Epithelial cell of prostate (primary cell): ENCODE measurements around the gene RADIL.
A peak's percentile ranks its signal among the peaks of the same experiment; 100 is the strongest.
"Not testable (repeated sequence)": the region's sequence is repeated elsewhere in the genome, so short reads cannot be mapped to it uniquely, and the experiment has no call there.

Experiments
- DNase-seq: peaks from one replicate; pipeline ENCODE4 v3.0.0-alpha.2; 2011; ENCODE audit warnings: low read depth, low spot score
- H3K27ac ChIP-seq: fragments of 450-650 bp; 2 replicates; pipeline ENCODE4 v1.5.1; 2017; ENCODE audit warnings: mild to moderate bottlenecking

Gene RADIL, protein sequence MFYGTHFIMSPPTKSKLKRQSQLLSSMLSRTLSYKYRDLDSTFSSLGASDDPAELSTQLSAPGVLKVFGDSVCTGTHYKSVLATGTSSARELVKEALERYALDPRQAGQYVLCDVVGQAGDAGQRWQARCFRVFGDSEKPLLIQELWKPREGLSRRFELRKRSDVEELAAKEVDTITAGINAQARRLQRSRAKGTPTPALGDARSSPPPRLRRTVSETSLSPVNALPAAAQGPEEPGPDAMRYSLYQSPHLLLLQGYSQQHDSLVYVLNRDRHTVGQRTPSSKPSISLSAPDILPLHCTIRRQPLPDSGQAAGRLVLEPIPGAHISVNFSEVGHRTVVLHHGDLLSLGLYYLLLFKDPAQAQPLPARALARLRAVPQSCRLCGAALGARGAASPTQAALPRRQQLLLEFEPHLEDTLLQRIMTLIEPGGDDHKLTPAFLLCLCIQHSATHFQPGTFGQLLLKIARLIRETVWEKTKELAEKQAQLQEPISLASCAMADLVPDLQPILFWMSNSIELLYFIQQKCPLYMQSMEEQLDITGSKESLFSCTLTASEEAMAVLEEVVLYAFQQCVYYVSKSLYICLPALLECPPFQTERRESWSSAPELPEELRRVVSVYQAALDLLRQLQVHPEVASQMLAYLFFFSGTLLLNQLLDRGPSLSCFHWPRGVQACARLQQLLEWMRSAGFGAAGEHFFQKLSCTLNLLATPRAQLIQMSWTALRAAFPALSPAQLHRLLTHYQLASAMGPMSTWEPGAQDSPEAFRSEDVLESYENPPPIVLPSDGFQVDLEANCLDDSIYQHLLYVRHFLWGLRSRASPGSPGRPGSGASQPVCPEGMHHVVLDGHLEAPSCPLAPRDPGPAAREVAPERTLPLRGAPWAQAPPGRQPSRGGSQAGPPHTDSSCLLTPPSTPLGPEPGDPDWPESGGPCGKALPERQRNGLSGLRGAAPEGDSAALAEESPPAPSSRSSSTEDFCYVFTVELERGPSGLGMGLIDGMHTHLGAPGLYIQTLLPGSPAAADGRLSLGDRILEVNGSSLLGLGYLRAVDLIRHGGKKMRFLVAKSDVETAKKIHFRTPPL

DNA sequence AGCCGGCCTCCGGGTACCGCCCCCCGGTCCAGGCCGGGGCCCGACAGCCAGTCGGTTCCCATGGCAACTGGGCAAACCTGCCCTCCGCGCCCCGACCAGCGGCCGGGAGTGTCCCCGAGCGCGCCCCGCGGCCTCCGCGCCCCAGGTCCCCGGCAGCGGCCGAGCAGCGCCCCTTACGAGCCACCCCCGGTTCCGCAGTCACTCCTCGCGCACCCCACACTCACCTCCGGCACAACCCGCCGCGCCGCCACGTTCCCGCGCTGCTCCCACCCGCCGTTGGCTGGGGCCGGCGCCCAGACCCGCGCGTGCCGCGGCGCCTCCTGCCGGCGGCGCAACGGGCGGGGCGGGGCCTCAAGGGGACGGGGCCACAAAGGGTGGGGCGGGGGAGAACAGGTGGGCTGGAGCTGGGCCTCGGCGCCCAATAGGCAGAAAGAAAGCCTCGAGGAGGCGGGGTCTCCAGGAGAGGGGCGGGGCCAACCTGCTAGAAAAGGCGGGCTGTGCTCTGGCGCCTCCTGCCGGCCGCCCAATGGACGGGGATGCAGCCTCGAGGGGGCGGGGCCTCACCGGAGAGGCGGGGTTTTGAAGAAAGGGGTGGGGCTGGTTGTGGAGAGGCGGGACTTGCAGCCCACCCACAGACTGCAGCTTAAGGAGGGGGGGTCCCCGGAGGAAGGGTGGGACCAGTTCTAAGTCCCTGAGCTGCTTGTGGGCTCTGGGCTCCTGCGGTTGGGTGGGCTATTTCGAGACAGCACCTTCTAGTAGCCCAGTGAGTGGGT, at the start of gene RADIL:
Gene RADIL (minus strand): TSS at position 345 of the 773 bp plus-strand sequence. CDS start 5,577 bp downstream, outside the sequence.
- no peak within 1 kb of the TSS for H3K27ac ChIP-seq
- DNase-seq, result peak; percentile 10

DNA sequence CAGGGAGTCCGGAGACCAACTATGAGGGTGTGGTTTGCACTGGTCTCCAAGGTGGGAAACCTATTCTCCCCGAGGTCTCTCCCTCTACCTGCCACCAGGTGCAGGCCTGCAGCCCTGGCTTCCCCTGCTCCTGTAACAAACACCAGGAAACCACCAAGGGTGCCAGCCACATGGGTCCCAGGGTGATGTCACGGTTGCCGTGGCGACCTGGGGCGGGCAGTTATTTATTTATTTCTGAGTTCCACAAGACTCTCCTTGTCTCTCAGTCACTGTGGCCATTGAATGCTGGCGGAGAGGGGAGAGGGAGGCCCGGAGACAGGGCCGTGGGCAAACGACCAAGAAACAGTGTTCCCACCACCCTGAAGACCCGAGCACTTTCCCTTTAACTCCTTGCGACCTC, 48.4 kb upstream of the RADIL start:
- no peak for DNase-seq
- no peak overlapping the region for H3K27ac ChIP-seq

DNA sequence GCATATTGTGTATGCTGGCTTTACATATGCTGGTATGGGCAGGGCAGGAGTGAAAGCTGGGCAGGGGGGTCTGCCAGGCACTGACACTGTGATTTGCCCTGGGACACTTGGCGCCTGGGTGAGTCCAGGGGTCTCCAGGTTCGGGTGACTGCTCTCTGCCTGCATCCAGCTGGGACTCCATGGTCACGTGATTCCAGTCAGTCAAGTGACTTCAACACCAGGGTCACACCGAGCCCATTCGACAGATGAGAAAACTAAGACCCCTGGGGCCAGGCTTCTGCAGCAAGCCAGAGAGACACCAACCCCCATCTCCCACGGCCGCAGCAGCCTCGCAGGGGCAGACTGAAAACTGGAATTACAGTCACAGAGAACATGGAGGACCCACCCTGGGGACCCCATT, 45.5 kb upstream of the RADIL start:
- no peak overlapping the region for H3K27ac ChIP-seq
- no peak for DNase-seq

DNA sequence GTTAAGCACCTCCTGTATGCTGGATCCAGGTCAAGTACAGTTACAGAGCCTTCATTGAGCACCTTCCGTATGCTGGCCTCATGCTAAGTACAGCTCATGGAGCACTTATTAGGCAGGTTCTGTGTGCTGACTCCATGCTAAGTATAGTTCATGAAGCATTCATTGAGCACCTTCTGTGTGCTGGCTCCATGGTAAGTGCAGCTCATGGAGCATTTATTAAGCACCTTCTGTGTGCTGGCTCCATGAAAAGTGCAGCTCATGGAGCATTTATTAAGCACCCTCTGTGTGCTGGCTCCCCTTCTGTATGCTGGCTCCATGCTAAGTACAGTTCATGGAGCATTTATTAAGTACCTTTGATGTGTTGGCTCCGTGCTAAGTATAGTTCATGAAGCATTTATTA, 44.9 kb upstream of the RADIL start:
- DNase-seq, result no peak
- H3K27ac ChIP-seq, result no peak overlapping the region

DNA sequence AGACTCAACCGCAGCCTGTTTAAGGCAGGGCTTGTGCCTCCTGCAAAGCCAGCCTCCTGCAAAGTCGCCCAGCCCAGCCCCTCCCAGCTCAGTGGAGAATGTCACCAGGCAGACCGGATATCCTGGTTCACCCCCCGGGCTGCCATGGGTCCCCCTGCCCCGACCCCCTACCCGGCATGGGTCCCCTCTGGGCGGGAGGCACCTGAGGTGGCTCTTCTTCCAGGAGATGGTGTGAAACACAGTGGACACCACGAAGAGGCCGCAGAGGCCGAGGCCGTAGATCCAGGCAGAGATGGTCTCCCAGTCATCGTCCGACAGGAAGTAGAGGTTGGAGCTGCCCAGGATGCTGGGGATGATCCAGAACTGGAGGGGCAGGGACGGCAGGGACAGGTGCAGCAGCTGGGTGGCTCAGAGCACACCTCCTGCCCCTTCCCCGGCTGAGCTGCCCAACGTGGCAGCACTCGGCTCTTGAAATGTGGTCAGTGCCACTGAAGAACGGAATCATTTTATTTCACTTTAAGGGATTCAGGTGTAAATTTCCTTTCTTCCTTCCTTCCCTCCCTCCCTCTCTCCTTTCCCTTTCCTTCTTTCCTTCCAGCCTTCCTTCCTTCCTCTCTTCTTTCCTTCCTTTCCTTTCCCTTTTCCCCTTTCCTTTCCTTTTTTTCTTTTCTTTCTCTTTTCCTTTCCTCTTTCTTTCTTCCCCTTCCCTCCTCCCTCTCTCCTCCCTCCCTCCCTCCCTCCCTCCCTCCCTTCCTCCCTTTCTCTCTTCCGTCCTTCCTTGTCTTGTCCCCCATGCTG, 36.7 kb upstream of the RADIL start:
- no peak for DNase-seq
- no peak overlapping the region for H3K27ac ChIP-seq

DNA sequence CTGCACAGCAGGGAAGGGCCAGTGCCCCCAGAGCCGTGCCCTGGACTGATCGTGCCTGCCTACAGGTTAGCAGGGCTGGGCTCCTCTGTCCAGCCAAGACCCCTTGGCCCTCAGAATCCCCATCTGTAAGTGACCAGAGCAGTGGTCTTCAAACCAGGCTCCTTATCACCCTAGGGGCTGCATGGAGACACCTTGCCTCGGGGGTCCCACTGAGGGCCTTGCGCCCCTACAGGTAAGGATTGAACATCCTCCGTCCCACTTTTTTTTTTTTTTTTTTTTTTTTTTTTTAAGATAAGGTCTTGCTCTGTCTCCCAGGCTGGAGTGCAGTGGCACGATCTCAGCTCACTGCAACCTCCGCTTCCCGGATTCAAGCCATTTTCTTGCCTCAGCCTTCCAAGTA, 32.6 kb upstream of the RADIL start:
- H3K27ac ChIP-seq, result no peak overlapping the region
- DNase-seq, result no peak

DNA sequence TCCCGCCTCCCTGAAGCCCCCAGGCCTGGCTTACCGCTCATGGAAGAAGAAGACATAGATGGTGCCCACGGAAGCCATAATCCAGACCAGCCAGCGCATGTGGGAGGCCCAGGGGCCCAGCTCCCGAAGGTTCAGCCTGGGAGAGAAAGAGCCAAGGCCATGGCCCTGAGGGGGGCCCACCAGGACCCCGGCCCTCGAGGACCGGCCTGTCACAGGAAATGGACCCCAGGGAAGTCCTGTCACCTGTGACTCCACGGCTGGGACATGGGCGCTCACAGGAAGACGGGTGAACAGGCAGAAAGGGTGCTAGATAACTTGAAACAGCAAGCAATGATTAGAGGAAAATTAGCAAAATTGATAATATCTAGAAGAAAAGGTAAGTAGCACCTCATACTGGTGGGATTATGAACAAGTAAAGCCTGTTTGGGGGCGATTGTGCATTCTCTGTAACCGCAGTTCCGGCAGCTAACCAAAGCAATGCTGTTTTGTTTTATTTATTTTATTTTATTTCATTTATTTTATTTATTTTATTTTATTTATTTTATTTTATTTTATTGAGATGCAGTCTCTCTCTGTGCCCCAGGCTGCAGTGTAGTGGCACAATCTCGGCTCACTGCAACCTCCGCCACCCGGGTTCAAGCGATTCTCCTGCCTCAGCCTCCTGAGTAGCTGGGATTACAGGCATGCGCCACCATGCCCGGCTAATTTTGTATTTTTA, 27.8 kb upstream of the RADIL start:
- no peak for DNase-seq
- H3K27ac ChIP-seq, result no peak overlapping the region

DNA sequence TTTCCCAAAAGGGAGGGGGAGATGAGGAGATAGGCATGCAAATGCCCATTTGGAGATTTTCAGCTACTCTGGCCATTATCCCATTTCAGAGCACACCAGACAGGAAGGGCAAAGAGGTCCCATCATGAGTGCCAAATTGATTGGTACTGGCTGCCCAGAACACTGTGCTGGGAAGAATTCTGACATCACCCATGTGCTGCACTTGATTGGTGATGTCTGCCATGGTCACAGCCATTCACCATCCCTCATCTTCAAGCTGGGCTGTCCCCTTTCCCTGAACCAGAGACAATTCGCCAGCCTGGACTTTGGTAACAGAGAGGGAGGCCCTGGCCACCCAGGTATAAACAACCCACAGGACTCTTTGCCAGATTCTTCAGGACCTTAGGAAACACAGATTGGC, 23.2 kb upstream of the RADIL start:
- no peak for DNase-seq
- no peak overlapping the region for H3K27ac ChIP-seq

DNA sequence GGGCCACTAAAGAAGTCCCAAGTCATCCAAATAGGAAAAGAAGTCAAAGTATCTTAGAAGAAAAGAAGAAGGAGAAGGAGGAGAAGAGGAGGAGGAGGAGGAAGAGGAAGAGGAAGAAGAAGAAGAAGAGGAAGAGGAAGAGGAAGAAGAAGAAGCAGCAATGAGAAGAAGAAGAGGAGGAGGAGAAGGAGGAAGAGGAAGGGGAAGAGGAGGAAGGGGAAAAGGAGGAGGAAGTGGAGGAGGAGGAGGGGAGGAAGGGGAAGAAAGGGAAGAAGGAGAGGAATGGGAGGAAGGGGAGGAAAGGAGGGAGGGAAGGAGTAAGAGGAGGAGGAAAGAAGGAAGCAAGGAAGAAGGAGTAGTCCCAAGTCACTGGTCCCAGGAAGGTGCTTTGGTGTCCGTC, 21.7 kb upstream of the RADIL start:
- no peak for DNase-seq
- H3K27ac ChIP-seq, result no peak overlapping the region

DNA sequence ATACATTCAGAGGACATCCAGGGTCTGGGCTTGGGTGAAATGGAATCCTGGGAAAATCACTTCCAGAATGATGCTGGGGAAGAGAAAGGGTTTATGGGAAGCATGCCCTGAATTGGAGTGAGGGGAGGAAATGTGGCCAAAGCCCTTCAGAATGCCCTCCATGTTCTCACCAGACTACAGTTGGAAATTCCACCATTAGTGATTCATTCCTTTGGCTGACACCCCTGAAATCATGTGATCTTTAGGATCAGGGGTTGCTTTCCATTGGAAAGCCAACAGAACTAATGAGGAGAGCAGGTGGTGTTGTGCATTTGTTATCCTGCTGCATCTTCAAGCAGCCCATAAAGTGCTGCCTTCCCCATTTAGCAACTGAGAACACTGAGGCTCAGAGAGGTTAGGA, 20.8 kb upstream of the RADIL start:
- H3K27ac ChIP-seq, result no peak overlapping the region
- DNase-seq, result no peak

DNA sequence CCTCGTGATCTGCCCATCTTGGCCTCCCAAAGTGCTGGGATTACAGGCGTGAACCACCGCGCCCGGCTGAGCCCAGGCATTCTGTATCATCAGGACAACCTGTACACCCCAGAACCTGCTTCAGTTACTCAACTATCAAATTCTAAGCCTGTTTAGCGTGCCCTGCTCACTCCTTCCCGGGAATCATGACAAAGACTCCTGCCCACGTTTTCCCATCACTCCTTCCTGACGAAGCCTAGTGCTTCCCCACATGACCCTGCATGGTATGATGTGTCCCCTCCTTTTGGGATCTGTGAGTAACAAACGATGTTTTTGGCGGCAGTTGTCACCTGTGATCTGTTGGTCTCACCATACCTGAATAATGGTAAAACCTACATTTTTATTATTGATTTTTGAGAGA, 12.2 kb upstream of the RADIL start:
- DNase-seq, result no peak
- H3K27ac ChIP-seq, result no peak overlapping the region

DNA sequence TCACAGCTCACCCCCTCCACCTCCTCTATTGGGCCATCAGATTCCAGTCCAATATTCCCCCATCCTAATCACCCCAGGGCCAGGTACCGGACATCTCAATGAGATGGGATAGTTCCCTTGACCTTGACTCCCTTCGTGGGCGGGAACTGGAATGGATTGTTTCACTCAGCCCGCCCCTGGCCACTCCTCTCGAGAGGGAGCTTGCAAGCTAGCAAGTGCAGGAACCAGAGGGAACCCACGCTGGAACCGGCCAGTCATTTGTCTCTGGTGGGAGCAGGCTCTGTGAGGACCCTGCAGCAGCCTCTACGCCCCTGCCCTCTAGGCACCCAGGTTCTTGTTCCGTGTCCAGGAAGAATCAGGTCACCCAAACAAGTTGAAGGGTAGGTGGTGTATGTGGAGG, 11.0 kb upstream of the RADIL start:
- DNase-seq, result no peak

DNA sequence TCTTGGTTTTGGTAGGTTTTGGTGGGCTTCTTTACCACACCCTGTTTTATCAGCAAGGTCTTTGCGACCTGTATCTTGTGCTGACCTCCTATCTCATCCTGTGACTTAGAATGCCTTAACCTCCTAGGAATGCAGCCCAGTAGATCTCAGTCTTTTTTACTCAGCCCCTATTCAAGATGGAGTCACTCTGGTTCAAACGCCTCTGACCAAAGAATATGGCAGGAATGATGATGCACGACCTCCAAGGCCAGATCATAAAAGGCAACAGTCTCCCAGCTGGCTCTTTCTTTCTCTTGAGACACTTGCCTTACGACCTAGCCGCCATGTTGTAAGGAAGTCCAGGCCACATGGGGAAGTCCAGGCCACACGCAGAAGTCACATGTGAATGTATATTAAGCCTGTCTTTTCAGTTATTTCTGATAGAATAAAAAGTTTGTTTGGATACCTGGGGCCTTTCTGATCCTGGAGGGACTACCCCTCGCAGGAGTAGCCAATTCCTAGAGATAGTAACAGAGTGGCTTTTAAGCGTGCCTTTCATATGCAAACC, 10.5 kb upstream of the RADIL start:
- no peak for DNase-seq

More for the DNA sequence above, 11.0 kb upstream of the RADIL start:
- H3K27ac ChIP-seq, result no peak overlapping the region

DNA sequence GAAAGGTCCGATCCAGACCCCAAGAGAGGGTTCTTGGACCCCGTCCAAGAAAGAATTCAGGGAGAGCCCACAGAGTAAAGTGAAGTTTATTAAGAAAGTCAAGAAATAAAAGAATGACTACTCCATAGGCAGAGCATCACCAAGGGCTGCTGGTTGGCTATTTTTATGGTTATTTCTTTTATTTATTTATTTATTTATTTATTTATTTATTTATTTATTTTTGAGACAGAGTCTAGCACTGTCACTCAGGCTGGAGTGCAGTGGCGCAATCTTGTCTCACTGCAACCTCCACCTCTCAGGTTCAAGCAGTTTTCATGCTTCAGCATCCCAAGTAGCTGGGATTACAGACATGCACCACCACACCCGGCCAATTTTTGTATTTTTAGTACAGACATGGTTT, 9.7 kb upstream of the RADIL start:
- DNase-seq, H3K27ac ChIP-seq: not testable (repeated sequence)

More for the DNA sequence above, 10.5 kb upstream of the RADIL start:
- no peak overlapping the region for H3K27ac ChIP-seq

DNA sequence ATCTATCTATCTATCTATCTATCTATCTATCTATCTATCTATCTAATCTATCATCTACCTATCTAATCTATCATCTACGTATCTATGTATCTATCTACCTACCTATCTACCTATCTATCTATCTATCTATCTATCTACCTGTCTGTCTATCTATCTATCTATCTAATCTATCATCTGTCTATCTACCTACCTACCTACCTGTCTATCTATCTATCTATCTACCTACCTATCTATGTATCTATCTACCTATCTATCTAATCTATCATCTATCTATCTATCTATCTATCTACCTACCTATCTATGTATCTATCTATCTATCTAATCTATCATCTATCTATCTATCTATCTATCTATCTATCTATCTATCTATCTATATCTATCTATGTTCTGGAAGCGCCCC, 8.0 kb upstream of the RADIL start:
- not testable (repeated sequence) for H3K27ac ChIP-seq

DNA sequence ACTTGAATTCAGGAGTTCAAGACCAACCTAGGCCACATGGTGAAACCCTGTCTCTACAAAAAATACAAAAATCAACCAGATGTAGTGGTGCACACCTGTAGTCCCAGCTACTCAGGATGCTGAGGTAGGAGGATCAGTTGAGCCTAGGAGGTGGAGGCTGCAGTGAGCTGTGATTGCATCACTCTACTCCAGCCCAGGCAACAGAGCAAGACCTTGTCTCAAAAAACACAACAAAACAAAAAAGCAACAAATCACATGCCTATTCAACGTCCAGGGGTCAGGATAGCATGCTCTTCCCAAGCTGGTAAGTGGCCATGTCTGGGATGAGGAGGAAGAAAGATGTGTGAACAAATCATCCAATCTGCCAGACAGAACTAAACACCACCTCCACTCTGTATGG, 6.2 kb upstream of the RADIL start:
- H3K27ac ChIP-seq, result no peak overlapping the region
- no peak for DNase-seq

More for the DNA sequence above, 8.0 kb upstream of the RADIL start:
- DNase-seq, result not testable (repeated sequence)

DNA sequence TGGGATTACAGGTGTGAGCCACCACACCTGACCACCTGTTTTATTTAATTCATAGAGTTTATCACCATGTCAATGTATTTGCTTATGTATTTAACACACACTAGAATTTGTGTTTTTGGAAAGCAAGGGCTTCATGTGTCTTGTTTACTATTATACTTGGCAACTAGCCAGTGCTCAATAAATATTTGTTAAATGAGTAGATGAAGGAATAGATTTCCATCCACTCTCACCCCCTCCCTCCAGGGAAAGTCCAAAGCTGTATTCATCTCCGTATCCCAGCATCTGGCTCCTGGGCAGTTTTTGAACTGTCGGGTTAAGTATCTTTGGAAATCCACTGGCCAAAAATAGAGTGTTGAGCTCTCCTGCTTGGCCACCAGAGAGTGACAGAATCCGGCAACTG, 4.6 kb upstream of the RADIL start:
- no peak for DNase-seq
- H3K27ac ChIP-seq, result no peak overlapping the region

DNA sequence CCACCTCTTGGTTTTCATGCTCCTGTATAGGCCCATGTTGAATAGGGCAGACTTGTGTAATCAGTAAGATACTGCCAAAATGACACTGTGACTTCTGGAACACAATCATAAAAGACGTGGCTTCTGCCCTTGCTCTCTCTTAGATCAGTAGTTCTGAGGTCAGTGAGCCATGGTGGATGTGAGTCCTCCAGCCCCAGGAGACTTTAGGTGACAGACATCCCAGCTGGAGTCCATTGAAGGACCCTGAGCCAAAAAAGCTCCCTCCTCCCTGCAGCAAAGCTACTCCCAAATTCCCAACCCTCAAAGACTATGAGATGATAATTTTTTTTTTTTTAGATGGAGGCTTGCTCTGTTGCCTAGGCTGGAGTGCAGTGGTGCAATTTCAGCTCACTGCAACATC, 3.2 kb upstream of the RADIL start:
- DNase-seq, result no peak
- H3K27ac ChIP-seq, result no peak overlapping the region
